ENCODE measurements around the gene RFT1. TPM values are rescaled to one million over a fixed set of nuclear protein-coding genes. Genes with fewer than 3 reads are reported as not detected.

RFT1 gene
- total and polyA plus RNA-seq, 2 donors (not counting 3 experiments of a cell fraction or from before 2014, with no cell fraction given) = 29.8 to 39.9 TPM

GRCh38 chr3:53083521-53083920, 46.7 kb downstream of the RFT1 start:
- H2AFZ ChIP-seq (ENCODE audit: low read depth, low read length) = no peak overlapping the region
- no peaks in the 10 kb centered on the region for H3K27me3 ChIP-seq (ENCODE audit: control insufficient read depth in 2 of 2, insufficient read depth in 2 of 2, low read length in 2 of 2)
- intact Hi-C loops (cut with micrococcal nuclease) (no loop called here), dilution Hi-C loops (cut with MboI; ENCODE audit: extremely low pct_ligation_motif_present, low sequenced_read_pairs) (no loop called here)
- no peak overlapping the region for H3K4me3 ChIP-seq (replicated peaks in 1 of 3; ENCODE audit: insufficient read depth in 1 of 3, low read depth in 1 of 3, low read length in 3 of 3)
- no peaks in the 10 kb centered on the region for H3K36me3 ChIP-seq (ENCODE audit: control insufficient read depth in 2 of 2, extremely low read depth in 1 of 2, insufficient read depth in 2 of 2, low read length in 2 of 2)
- H3K79me2 ChIP-seq (ENCODE audit: control insufficient read depth, insufficient read depth, low read length) = no peaks in the 10 kb centered on the region
- H3K9me3 ChIP-seq (replicated peaks; ENCODE audit: control insufficient read depth, insufficient read depth, low read length) = no peaks in the 10 kb centered on the region
- ChIA-PET CTCF (interaction anchor here (0.9 to 1.0 kb wide), 2 partner anchors 9 to 14 kb away, joined by 3 to 5 read pairs; no protein-coding TSS in a partner anchor), POLR2A (no interaction called here)
- no peak overlapping the region for H3K27ac ChIP-seq (ENCODE audit: insufficient read depth, low read depth, low read length)
- FAIRE-seq (no peak), DNase-seq (ENCODE audit: low read depth, low spot score) (no peak)
- no TSS peak for BruUV-seq (replicated peaks)
- H3K4me1 ChIP-seq (ENCODE audit: control insufficient read depth, extremely low read depth, insufficient read depth, low read length) = no peaks in the 10 kb centered on the region
- no peaks in the 10 kb centered on the region for H4K20me1 ChIP-seq (replicated peaks; ENCODE audit: control insufficient read depth, extremely low read depth, insufficient read depth, low read length)
- TF ChIP-seq MAX (IDR thresholded peaks at IDR 0.05; ENCODE audit: insufficient read depth, insufficient read length) (no peak), GATA2 (IDR thresholded peaks at IDR 0.05; ENCODE audit: insufficient read depth, insufficient read length, low read depth, low read length) (no peak), FOS (IDR thresholded peaks at IDR 0.05; ENCODE audit: borderline replicate concordance, insufficient read depth, low read length) (no peak), POLR2AphosphoS5 (IDR thresholded peaks at IDR 0.05; ENCODE audit: insufficient read depth, low read depth, low read length) (no peak), CTCF (IDR thresholded peaks at IDR 0.05; ENCODE audit: extremely low read depth in 1 of 2, insufficient read depth in 1 of 2, low read depth in 1 of 2, low read length in 2 of 2) (no peak), MYC (IDR thresholded peaks at IDR 0.05; ENCODE audit: low read depth, low read length) (no peak), JUN (IDR thresholded peaks at IDR 0.05; ENCODE audit: borderline replicate concordance, insufficient read depth, insufficient read length, low read depth) (no peak)
- no peak overlapping the region for H3K9ac ChIP-seq (replicated peaks; ENCODE audit: extremely low read depth, insufficient read depth, low read length)
- H3K4me2 ChIP-seq (ENCODE audit: insufficient read depth, low read length) = no peak overlapping the region
- H3K9me1 ChIP-seq (replicated peaks; ENCODE audit: control insufficient read depth, extremely low read depth, insufficient read depth, low read length) = no peaks in the 10 kb centered on the region
